ENCODE data around the gene KAT5.
A peak's percentile ranks its signal among the peaks of the same experiment; 100 is the strongest.
"Not testable (repeated sequence)": the region's sequence is repeated elsewhere in the genome, so short reads cannot be mapped to it uniquely, and the experiment has no call there.

KAT5 gene

DNA sequence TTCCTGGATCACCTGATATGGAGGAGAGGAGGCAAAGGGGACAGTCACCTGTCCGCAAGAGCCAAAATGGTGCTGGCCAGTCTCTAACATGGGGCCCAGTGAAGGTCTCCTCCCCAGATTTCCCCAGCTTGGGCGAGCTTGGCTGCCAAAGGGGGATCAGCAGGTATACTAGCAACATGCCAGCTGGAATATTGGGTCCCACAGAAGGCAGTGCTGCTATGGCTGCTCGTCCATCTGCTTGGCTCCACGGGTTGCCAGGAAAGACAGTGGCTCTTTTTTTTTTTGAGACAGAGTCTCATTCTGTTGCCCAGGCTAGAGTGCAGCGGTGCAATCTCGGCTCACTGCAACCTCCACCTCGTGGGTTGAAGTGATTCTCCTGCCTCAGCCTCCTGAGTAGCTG is 12.7 kb upstream of the KAT5 start:
- Mint-ChIP-seq H3K36me3 (ENCODE audit: low read depth) (no peaks in the 10 kb centered on the region), H3K9me3 (no peaks in the 10 kb centered on the region), H3K27me3 (peaks cover 3% of the 10 kb centered on the region), H3K27ac (no peak overlapping the region), H3K4me3 (no peak overlapping the region), H3K4me1 (no peaks in the 10 kb centered on the region)
- no peak for DNase-seq
- ATAC-seq, result no peak

DNA sequence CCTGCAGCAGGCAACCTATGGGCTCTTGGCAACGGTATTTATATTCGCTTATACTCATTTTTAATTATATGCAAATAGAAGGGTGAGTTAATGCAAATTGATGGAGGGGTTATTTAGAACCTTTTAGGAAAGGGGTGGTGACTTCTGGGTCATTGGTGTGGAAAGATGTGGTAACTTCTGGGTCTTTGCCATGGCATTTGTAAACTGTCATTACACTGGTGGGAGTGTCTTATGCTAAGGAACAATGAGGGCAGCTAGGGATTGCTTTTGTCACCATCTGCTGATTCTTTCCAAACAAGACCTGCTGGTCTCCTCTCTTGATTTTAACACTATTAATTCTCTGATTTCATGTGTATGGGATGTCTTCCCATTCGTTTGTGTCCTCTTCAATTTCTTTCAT is 11.7 kb upstream of the KAT5 start:
- no peaks in the 10 kb centered on the region for H3K9me3 Mint-ChIP-seq
- no peaks in the 10 kb centered on the region for H3K36me3 Mint-ChIP-seq (ENCODE audit: low read depth)
- no peak overlapping the region for H3K27ac Mint-ChIP-seq
- H3K27me3 Mint-ChIP-seq, result peaks cover 3% of the 10 kb centered on the region
- no peaks in the 10 kb centered on the region for H3K4me1 Mint-ChIP-seq
- no peak for ATAC-seq
- no peak for DNase-seq
- H3K4me3 Mint-ChIP-seq, result no peak overlapping the region

DNA sequence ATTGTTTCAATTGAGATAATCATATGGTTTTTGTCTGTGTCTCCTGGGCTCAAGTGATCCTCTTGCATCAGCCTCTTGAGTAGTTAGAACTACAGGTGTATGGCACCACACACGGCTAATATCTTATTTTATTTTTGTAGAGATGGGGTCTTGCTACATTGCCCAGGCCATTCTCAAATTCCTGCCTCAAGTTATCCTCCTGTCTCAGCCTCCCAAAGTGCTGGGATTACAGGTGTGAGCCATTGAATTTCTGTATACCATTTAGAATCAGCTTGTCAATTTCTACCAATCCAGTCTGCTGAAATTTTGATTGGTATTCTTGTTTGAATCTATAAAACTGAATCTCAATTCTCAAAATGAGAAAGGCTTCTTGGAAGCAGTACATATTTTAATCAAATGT is 10.4 kb upstream of the KAT5 start:
- Mint-ChIP-seq H3K27ac (no peak overlapping the region), H3K4me1 (peaks cover 4% of the 10 kb centered on the region), H3K4me3 (no peak overlapping the region), H3K9me3 (no peaks in the 10 kb centered on the region), H3K36me3 (ENCODE audit: low read depth) (no peaks in the 10 kb centered on the region), H3K27me3 (peaks cover 3% of the 10 kb centered on the region)
- DNase-seq, result no peak
- ATAC-seq, result no peak

DNA sequence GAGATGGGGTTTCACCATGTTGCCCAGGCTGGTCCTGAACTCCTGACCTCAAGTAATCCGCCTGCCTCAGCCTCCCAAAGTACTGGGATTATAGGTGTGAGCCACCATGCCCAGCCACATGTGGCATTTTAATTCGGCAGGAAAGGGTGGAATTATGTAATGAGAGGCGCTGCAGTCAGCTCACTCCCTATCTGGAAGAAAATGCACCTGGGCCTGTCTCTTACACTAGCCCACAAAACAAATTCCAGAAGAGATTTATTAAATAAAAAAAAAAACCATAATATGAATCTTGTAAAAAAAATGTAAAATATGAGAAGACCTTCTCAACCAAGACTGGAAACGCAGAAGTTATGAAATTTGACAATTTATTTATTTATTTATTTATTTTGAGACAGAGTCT is 8.2 kb upstream of the KAT5 start:
- DNase-seq, result no peak
- H3K27me3 Mint-ChIP-seq, result peaks cover 3% of the 10 kb centered on the region

DNA sequence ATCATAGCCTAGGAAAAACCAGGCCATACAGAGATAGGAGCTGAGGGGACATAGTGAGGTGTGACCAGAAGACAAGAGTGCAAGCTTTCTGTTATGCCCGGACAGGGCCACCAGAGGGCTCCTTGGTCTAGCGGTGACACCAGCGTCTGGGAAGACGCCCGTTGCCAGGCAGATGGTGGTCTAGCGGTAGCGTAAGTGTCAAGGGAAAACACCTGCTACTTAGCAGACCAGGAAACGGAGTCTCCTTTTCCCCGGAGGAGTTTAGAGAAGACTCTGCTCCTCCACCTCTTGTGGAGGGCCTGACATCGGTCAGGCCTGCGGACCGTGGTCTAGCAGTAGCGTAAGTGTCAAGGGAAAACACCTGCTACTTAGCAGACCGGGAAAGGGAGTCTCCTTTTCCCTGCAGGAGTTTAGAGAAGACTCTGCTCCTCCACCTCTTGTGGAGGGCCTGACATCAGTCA is 5.7 kb upstream of the KAT5 start:
- not testable (repeated sequence) for ATAC-seq; H3K9me3 Mint-ChIP-seq; H3K27me3 Mint-ChIP-seq; H3K36me3 Mint-ChIP-seq (ENCODE audit: low read depth); H3K27ac Mint-ChIP-seq
- Mint-ChIP-seq H3K4me3 (peak overlapping the region; percentile 29), H3K4me1 (peaks cover 22% of the 10 kb centered on the region)
- peak; percentile 80 for DNase-seq

More for the DNA sequence above, 8.2 kb upstream of the KAT5 start:
- H3K9me3 Mint-ChIP-seq, result no peaks in the 10 kb centered on the region
- peaks cover 16% of the 10 kb centered on the region for H3K4me1 Mint-ChIP-seq
- no peak overlapping the region for H3K4me3 Mint-ChIP-seq
- ATAC-seq, result no peak
- H3K36me3 Mint-ChIP-seq (ENCODE audit: low read depth), result no peaks in the 10 kb centered on the region
- no peak overlapping the region for H3K27ac Mint-ChIP-seq

DNA sequence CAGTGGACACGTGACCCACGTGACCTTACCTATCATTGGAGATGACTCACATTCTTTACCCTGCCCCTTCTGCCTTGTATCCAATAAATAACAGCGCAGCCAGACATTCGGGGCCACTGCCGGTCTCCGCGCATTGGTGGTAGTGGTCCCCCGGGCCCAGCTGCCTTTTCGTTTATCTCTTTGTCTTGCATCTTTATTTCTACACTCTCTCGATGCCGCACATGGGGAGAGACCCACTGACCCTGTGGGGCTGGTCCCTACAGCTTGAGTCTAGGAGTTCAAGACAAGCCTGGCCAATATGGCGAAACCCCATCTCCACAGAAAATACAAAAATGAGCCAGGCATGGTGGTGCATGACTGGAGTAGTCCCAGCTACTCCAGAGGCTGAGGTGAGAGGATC is 5.0 kb upstream of the KAT5 start:
- Mint-ChIP-seq H3K4me1 (peaks cover 26% of the 10 kb centered on the region), H3K4me3 (peak overlapping the region; percentile 29)
- not testable (repeated sequence) for H3K27ac Mint-ChIP-seq; H3K36me3 Mint-ChIP-seq (ENCODE audit: low read depth); ATAC-seq; DNase-seq; H3K27me3 Mint-ChIP-seq; H3K9me3 Mint-ChIP-seq

DNA sequence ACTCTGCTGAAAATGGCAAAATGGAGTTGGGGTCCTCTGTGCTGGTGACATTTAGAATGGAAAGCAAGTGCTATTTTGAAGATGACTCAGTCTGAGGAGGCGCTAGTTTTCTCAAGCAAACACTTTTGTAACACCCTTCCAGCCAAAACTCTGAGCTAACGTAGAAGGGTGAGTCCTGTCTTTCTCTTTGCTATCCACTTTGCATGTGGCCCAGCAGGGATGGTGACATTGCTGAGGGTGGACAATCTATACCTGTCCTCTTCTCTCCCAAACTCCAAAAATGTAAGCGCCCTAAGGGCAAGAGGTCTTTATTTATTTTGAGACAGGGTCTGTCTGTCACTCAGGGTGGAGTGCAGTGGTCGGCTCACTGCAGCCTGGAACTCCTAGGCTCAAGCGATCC is 3.6 kb upstream of the KAT5 start:
- H3K36me3 Mint-ChIP-seq (ENCODE audit: low read depth), result peaks cover 8% of the 10 kb centered on the region
- ATAC-seq (no peak), DNase-seq (no peak)
- no peaks in the 10 kb centered on the region for H3K9me3 Mint-ChIP-seq
- no peak overlapping the region for H3K27ac Mint-ChIP-seq
- no peak overlapping the region for H3K4me3 Mint-ChIP-seq
- H3K27me3 Mint-ChIP-seq, result no peaks in the 10 kb centered on the region
- H3K4me1 Mint-ChIP-seq, result peaks cover 35% of the 10 kb centered on the region

DNA sequence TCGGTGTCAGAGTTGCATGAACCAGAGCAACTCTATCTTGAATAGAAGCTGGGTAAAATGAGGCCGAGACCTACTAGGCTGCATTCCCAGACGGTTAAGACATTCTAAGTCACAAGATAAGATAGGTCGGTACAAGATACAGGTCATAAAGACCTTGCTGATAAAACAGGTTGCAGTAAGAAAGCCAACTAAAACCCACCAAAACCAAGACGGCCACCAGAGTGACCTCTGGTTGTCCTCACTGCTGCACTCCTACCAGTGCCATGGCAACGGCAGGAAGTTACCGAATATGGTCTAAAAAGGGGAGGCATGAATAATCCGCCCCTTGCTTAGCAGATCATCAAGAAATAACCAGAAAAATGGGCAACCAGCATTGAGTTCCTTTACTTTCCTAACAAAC is 2.4 kb upstream of the KAT5 start:
- H3K36me3 Mint-ChIP-seq (ENCODE audit: low read depth), result peaks cover 19% of the 10 kb centered on the region
- H3K27me3 Mint-ChIP-seq, result no peaks in the 10 kb centered on the region
- H3K27ac Mint-ChIP-seq, result no peak overlapping the region
- no peaks in the 10 kb centered on the region for H3K9me3 Mint-ChIP-seq
- ATAC-seq, result no peak
- H3K4me3 Mint-ChIP-seq, result no peak overlapping the region
- DNase-seq, result no peak
- peaks cover 42% of the 10 kb centered on the region for H3K4me1 Mint-ChIP-seq

DNA sequence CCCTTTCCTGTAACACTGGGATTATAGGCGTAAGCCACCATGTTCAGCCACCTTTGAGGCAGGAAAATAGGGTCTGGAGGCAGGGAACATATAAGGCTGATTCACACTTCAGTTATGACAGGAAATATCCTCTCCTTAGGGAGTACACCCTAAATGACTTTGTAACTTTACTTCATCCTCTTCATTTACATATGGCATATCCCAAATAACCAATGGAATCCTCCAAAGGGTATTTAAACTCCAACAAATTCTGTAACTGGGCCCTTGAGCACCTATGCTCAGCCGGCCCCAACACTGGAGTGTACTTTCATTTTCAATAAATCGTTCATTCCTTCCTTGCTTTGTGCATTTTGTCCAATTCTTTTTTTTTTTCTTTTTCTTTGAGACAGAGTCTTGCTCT is 1.6 kb upstream of the KAT5 start:
- ATAC-seq (no peak), DNase-seq (no peak)
- H3K4me1 Mint-ChIP-seq, result peaks cover 42% of the 10 kb centered on the region
- peaks cover 25% of the 10 kb centered on the region for H3K36me3 Mint-ChIP-seq (ENCODE audit: low read depth)
- H3K27me3 Mint-ChIP-seq, result no peaks in the 10 kb centered on the region
- H3K9me3 Mint-ChIP-seq, result no peaks in the 10 kb centered on the region
- no peak overlapping the region for H3K27ac Mint-ChIP-seq
- H3K4me3 Mint-ChIP-seq, result no peak overlapping the region

DNA sequence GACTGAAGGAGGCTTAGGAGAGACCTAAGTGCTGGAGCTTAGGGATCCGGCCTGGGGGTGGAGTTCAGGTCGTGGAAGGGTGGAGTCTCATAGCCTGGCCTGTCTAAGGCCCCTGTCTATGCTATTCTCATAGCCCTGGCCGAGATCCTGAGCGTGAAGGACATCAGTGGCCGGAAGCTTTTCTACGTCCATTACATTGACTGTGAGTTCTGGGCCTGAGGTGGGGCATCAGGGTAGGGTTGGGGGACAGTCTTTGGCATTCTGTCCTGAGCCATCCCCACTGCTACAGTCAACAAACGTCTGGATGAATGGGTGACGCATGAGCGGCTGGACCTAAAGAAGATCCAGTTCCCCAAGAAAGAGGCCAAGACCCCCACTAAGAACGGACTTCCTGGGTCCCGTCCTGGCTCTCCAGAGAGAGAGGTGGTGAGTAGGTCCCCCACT is 603 bp downstream of the KAT5 start:
- ATAC-seq (no peak), DNase-seq (no peak)
- H3K27ac Mint-ChIP-seq, result peak overlapping the region; percentile 98
- peaks cover 35% of the 10 kb centered on the region for H3K4me1 Mint-ChIP-seq
- H3K27me3 Mint-ChIP-seq, result no peaks in the 10 kb centered on the region
- H3K4me3 Mint-ChIP-seq, result peak overlapping the region; percentile 90
- H3K9me3 Mint-ChIP-seq, result no peaks in the 10 kb centered on the region
- peaks cover 44% of the 10 kb centered on the region for H3K36me3 Mint-ChIP-seq (ENCODE audit: low read depth)

DNA sequence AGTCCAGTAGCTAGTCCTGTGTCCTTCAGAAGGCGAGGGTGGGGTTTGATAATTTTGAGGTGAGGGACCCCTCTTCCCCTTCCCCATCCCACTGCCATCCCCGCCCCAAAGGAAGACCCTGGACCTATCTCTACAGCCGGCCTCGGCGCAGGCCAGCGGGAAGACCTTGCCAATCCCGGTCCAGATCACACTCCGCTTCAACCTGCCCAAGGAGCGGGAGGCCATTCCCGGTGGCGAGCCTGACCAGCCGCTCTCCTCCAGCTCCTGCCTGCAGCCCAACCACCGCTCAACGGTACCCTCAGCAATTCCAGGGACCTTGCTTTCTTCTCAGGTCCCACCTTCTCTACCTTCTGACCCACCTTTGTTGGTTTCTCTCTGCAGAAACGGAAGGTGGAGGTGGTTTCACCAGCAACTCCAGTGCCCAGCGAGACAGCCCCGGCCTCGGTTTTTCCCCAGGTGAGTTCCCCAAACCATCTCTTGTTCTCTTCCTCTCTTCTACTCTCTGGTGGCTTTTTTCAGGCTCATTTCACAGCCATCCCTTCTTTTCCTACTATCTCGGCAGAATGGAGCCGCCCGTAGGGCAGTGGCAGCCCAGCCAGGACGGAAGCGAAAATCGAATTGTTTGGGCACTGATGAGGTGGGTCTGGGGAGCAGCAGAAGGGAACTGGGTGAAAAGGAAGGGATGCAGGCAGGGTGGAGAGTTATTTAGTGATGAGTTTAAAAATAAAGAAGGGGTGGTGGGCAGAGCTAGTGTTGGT is 1.3 kb downstream of the KAT5 start:
- H3K36me3 Mint-ChIP-seq (ENCODE audit: low read depth), result peaks cover 47% of the 10 kb centered on the region
- H3K9me3 Mint-ChIP-seq, result no peaks in the 10 kb centered on the region
- H3K27me3 Mint-ChIP-seq, result no peaks in the 10 kb centered on the region
- H3K4me3 Mint-ChIP-seq, result peak overlapping the region; percentile 90
- H3K4me1 Mint-ChIP-seq, result peaks cover 34% of the 10 kb centered on the region
- DNase-seq, result no peak
- no peak for ATAC-seq
- H3K27ac Mint-ChIP-seq, result peak overlapping the region; percentile 77

DNA sequence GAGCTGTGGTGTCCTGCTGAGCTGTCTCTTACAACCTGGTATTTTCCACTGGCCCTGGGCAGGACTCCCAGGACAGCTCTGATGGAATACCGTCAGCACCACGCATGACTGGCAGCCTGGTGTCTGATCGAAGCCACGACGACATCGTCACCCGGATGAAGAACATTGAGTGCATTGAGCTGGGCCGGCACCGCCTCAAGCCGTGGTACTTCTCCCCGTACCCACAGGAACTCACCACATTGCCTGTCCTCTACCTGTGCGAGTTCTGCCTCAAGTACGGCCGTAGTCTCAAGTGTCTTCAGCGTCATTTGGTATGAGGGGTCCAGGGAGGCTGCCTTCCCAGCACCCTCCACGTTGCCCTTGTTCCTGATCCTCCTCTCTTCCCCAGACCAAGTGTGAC is 2.4 kb downstream of the KAT5 start:
- no peak for ATAC-seq
- no peak overlapping the region for H3K4me3 Mint-ChIP-seq
- peaks cover 43% of the 10 kb centered on the region for H3K4me1 Mint-ChIP-seq
- no peaks in the 10 kb centered on the region for H3K27me3 Mint-ChIP-seq
- peaks cover 55% of the 10 kb centered on the region for H3K36me3 Mint-ChIP-seq (ENCODE audit: low read depth)
- DNase-seq, result no peak
- no peak overlapping the region for H3K27ac Mint-ChIP-seq
- no peaks in the 10 kb centered on the region for H3K9me3 Mint-ChIP-seq

DNA sequence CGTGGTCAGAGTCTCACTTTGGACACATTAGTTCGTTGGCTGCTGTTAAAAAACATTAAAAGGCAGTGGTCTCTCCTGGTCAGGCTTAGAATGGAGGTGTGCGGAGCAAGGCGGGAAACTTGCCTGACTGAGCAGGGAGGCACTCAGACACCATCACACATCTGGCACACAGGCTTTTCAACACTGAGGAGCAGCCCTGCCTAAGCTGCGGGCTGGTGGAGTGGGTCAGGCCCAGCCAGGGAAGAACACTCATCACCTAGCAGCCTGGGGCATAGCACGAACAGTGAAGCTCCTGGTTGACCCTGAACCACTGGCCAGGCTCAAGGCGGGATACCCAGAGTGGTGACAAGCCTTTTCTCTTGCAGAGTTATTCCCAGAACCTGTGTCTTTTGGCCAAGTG is 4.2 kb downstream of the KAT5 start:
- Mint-ChIP-seq H3K27ac (peak overlapping the region; percentile 62), H3K9me3 (no peaks in the 10 kb centered on the region), H3K27me3 (no peaks in the 10 kb centered on the region), H3K4me3 (no peak overlapping the region), H3K36me3 (ENCODE audit: low read depth) (peaks cover 63% of the 10 kb centered on the region), H3K4me1 (peaks cover 41% of the 10 kb centered on the region)
- ATAC-seq (no peak), DNase-seq (no peak)

DNA sequence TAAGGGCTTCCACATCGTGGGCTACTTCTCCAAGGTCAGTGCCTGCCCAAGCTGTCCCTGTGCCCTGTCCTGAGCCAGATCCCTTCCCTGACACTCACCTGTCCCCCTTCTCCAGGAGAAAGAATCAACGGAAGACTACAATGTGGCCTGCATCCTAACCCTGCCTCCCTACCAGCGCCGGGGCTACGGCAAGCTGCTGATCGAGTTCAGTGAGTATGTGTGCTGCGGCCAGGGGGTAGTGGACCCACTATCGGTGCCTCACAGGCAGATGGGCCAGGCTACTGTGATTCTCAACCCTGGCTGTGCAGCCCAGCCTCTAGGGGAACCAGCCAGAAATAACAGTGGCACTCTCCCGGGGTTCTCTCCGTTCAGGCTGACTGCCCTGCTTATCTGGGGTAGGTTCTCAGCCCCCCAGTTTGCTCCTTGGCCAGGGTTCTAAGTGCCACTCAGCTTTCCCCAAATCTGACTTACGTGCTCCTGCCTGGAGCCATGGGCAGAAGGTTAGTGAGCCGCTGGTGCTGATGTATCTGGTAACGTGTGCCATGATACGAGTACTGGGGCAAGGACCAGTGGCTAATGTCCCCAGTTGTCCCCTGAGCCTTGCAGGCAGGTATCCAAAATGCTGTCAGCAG is 4.8 kb downstream of the KAT5 start:
- ATAC-seq, result no peak
- H3K36me3 Mint-ChIP-seq (ENCODE audit: low read depth), result peaks cover 63% of the 10 kb centered on the region
- peak overlapping the region; percentile 62 for H3K27ac Mint-ChIP-seq
- H3K4me1 Mint-ChIP-seq, result peaks cover 40% of the 10 kb centered on the region
- no peak overlapping the region for H3K4me3 Mint-ChIP-seq
- H3K9me3 Mint-ChIP-seq, result no peaks in the 10 kb centered on the region
- H3K27me3 Mint-ChIP-seq, result no peaks in the 10 kb centered on the region
- no peak for DNase-seq

DNA sequence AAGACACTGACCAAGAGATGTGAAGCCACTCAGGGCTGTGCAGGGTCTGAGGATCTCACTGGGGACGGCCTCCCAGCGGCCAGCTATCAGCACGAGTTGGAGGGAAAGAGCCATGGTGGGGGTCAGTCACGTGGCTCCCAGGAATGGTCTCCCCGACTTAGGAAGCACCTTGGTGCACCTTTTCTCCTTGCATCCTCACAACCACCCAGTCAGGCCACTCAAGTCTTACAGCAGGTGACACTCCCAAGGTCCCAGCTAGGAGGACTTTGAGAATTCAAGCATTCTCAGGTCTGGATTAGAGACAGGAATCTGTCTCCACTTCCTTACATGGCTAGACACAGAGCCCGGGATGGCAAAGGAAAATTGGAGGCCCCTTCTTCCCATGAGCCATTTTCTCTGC is 5.9 kb downstream of the KAT5 start:
- peaks cover 34% of the 10 kb centered on the region for H3K4me1 Mint-ChIP-seq
- H3K4me3 Mint-ChIP-seq, result peak overlapping the region; percentile 97
- H3K27ac Mint-ChIP-seq, result peak overlapping the region; percentile 96
- no peak for DNase-seq
- H3K9me3 Mint-ChIP-seq, result no peaks in the 10 kb centered on the region
- H3K27me3 Mint-ChIP-seq, result no peaks in the 10 kb centered on the region
- ATAC-seq, result no peak
- H3K36me3 Mint-ChIP-seq (ENCODE audit: low read depth), result peaks cover 59% of the 10 kb centered on the region

Measured in activated naive CD8-positive, alpha-beta T cell treated with anti-CD3 and anti-CD28 coated beads, Interleukin-2, amount 50 U/mL, for 24 hours (primary cell).